SK-N-SH treated with all-trans-retinoic acid at 6 μM for 48 hours (cell line): ENCODE results near the gene SKI.

Source experiments
- ATAC-seq: fragments of 200-7000 bp; cut with Tn5 transposase; 3 replicates; pipeline ENCODE4 v1.9.1; 2020; ENCODE audit warnings: mild to moderate bottlenecking, moderate library complexity
- ARNTL ChIP-seq: fragments of 450-650 bp; formaldehyde crosslinking; IDR thresholded peaks from 2 replicates; pipeline ENCODE4 v1.5.0; 2020; ENCODE audit warnings: low read depth, mild to moderate bottlenecking, moderate library complexity, borderline replicate concordance
- BACH2 ChIP-seq: fragments of 250-450 bp; sonication (Bioruptor Pico); IDR thresholded peaks from 2 replicates; pipeline ENCODE4 v1.9.0; 2021; ENCODE audit warnings: mild to moderate bottlenecking, borderline replicate concordance
- CSDC2 ChIP-seq: fragments of 250-450 bp; sonication (Bioruptor Pico); IDR thresholded peaks from 2 replicates; pipeline ENCODE4 v1.5.0; 2020; ENCODE audit warnings: mild to moderate bottlenecking, moderate library complexity
- GLIS3 ChIP-seq: fragments of 250-450 bp; sonication (Bioruptor Pico); IDR thresholded peaks from 2 replicates; pipeline ENCODE4 v1.5.0; 2020; ENCODE audit warnings: mild to moderate bottlenecking, moderate library complexity
- ISL1 ChIP-seq: fragments of 250-450 bp; sonication (Bioruptor Pico); IDR thresholded peaks from 2 replicates; pipeline ENCODE4 v2.1.2; 2022; ENCODE audit warnings: mild to moderate bottlenecking, moderate library complexity
- OSR1 ChIP-seq: fragments of 250-450 bp; sonication (Bioruptor Pico); IDR thresholded peaks from 2 replicates; pipeline ENCODE4 v1.8.0; 2022; ENCODE audit warnings: moderate library complexity, mild to moderate bottlenecking, inconsistent platforms
- PPARA ChIP-seq: fragments of 250-450 bp; sonication (Bioruptor Pico); IDR thresholded peaks from 2 replicates; pipeline ENCODE4 v1.5.0; 2020; ENCODE audit warnings: mild to moderate bottlenecking, borderline replicate concordance
- RARB ChIP-seq: fragments of 250-450 bp; sonication (Bioruptor Pico); IDR thresholded peaks from 2 replicates; pipeline ENCODE4 v1.8.0; 2021; ENCODE audit warnings: mild to moderate bottlenecking, moderate library complexity
- SNAI2 ChIP-seq: fragments of 250-450 bp; sonication (Bioruptor Pico); IDR thresholded peaks from 2 replicates; pipeline ENCODE4 v1.5.0; 2020; ENCODE audit warnings: mild to moderate bottlenecking, moderate library complexity
- TCF4 ChIP-seq: fragments of 250-450 bp; sonication (Bioruptor Pico); IDR thresholded peaks from 2 replicates; pipeline ENCODE4 v1.8.0; 2021; ENCODE audit warnings: mild to moderate bottlenecking, moderate library complexity, borderline replicate concordance
- TOX ChIP-seq: fragments of 250-450 bp; sonication (Bioruptor Pico); IDR thresholded peaks from 2 replicates; pipeline ENCODE4 v1.8.0; 2021; ENCODE audit warnings: mild to moderate bottlenecking, moderate library complexity, borderline replicate concordance
- ZC3H10 ChIP-seq: fragments of 250-450 bp; sonication (Bioruptor Pico); IDR thresholded peaks from 2 replicates; pipeline ENCODE4 v1.5.1; 2021; ENCODE audit warnings: mild to moderate bottlenecking, moderate library complexity
- ZFP3 ChIP-seq: fragments of 250-450 bp; sonication (Bioruptor Pico); IDR thresholded peaks from 2 replicates; pipeline ENCODE4 v1.5.0; 2020; ENCODE audit warnings: mild to moderate bottlenecking, moderate library complexity
- ZFP30 ChIP-seq: fragments of 450-650 bp; formaldehyde crosslinking; IDR thresholded peaks from 2 replicates; pipeline ENCODE4 v1.5.0; 2022; ENCODE audit warnings: mild to moderate bottlenecking, moderate library complexity
- ZNF565 ChIP-seq: fragments of 450-650 bp; formaldehyde crosslinking; conservative IDR thresholded peaks from 2 replicates; pipeline ENCODE4 v1.5.0; 2020; ENCODE audit warnings: low read depth, mild to moderate bottlenecking, moderate library complexity
- ZNF70 ChIP-seq: fragments of 450-650 bp; formaldehyde crosslinking; IDR thresholded peaks from 2 replicates; pipeline ENCODE4 v1.5.0; 2020; ENCODE audit warnings: mild to moderate bottlenecking, moderate library complexity
- ZNF8 ChIP-seq: fragments of 450-650 bp; formaldehyde crosslinking; IDR thresholded peaks from 2 replicates; pipeline ENCODE4 v1.5.0; 2020; ENCODE audit warnings: mild to moderate bottlenecking, moderate library complexity
- TF ChIP-seq, protein P1 (sequence below): fragments of 250-450 bp; sonication (Bioruptor Pico); IDR thresholded peaks from 2 replicates; pipeline ENCODE4 v1.5.1; 2020; ENCODE audit warnings: low read depth, mild to moderate bottlenecking, moderate library complexity
- TF ChIP-seq, protein P2 (sequence below): fragments of 250-450 bp; sonication (Bioruptor Pico); IDR thresholded peaks from 2 replicates; pipeline ENCODE4 v1.5.0; 2020; ENCODE audit warnings: mild to moderate bottlenecking, moderate library complexity
- TF ChIP-seq, protein P3 (sequence below): fragments of 250-450 bp; sonication (Bioruptor Pico); IDR thresholded peaks from 2 replicates; pipeline ENCODE4 v1.8.0; 2021; ENCODE audit warnings: low read depth, mild to moderate bottlenecking, moderate library complexity, borderline replicate concordance
- TF ChIP-seq, protein P4 (sequence below): fragments of 250-450 bp; sonication (Bioruptor Pico); IDR thresholded peaks from 2 replicates; pipeline ENCODE4 v1.5.1; 2021; ENCODE audit warnings: mild to moderate bottlenecking, moderate library complexity

SKI gene

DNA sequence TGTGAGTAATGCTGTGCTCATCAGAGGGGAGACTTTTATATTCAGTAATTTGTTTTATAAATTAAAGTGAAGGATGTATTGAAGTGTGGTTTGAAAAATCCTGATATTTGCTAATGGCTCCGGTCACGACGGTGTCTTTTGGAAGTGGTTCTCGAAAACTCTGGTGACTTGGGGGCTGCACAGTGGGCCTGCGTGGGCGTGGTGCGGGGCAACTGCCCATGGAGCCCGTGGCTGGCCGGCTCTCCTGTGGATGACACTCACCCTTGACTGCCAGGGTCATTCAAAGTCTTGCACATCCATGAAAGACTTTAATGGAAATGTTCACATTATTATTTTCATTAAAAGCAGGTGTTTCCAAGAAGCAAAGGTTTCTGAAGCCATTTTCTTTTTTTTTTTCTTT lies 41.2 kb upstream of the SKI start:
- TF ChIP-seq GLIS3 (CRISPR knock-in tag), result no peak
- TF ChIP-seq ZNF8, result no peak
- TF ChIP-seq TOX (CRISPR knock-in tag), result no peak
- no peak for TF ChIP-seq ZC3H10 (CRISPR knock-in tag)
- no peak for TF ChIP-seq ARNTL (CRISPR knock-in tag)
- TF ChIP-seq ZNF70 (CRISPR knock-in tag), result no peak
- TF ChIP-seq BACH2 (CRISPR knock-in tag), result no peak
- no peak for TF ChIP-seq SNAI2 (CRISPR knock-in tag)
- TF ChIP-seq, protein P1, sequence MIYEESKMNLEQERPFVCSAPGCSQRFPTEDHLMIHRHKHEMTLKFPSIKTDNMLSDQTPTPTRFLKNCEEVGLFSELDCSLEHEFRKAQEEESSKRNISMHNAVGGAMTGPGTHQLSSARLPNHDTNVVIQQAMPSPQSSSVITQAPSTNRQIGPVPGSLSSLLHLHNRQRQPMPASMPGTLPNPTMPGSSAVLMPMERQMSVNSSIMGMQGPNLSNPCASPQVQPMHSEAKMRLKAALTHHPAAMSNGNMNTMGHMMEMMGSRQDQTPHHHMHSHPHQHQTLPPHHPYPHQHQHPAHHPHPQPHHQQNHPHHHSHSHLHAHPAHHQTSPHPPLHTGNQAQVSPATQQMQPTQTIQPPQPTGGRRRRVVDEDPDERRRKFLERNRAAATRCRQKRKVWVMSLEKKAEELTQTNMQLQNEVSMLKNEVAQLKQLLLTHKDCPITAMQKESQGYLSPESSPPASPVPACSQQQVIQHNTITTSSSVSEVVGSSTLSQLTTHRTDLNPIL, result no peak
- TF ChIP-seq, all 23 proteins: peak for 0
- ATAC-seq, result no peak

DNA sequence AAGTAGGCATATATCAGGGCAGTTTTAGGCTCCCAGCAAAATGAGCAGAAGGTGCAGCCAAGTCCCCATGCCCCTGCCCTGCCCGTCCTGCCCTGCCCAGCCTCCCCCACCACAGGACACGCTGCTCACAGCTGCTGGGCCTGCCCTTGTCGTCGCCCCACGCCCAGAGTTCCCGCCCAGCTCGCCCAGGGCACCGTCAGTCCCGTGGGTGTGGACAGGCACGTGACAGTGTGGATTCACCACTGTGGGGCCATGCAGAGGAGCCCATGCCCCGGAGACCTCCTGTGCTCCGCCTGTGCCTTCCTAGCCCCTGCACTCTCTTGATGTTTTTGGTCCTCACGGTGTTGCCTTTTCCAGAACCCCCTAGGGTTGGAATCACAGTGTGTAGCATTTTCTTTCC lies 40.5 kb upstream of the SKI start:
- ATAC-seq, result no peak
- TF ChIP-seq PPARA (CRISPR knock-in tag) (no peak), TOX (CRISPR knock-in tag) (no peak), TCF4 (CRISPR knock-in tag) (no peak), ISL1 (CRISPR knock-in tag) (no peak), OSR1 (no peak), ZFP3 (CRISPR knock-in tag) (no peak), ARNTL (CRISPR knock-in tag) (no peak), SNAI2 (CRISPR knock-in tag) (no peak), ZNF70 (CRISPR knock-in tag) (no peak), RARB (no peak), ZFP30 (CRISPR knock-in tag) (no peak), GLIS3 (CRISPR knock-in tag) (no peak), ZC3H10 (CRISPR knock-in tag) (no peak), CSDC2 (CRISPR knock-in tag) (no peak), BACH2 (CRISPR knock-in tag) (no peak), ZNF565 (CRISPR knock-in tag) (no peak), ZNF8 (no peak)
- TF ChIP-seq, protein P2, sequence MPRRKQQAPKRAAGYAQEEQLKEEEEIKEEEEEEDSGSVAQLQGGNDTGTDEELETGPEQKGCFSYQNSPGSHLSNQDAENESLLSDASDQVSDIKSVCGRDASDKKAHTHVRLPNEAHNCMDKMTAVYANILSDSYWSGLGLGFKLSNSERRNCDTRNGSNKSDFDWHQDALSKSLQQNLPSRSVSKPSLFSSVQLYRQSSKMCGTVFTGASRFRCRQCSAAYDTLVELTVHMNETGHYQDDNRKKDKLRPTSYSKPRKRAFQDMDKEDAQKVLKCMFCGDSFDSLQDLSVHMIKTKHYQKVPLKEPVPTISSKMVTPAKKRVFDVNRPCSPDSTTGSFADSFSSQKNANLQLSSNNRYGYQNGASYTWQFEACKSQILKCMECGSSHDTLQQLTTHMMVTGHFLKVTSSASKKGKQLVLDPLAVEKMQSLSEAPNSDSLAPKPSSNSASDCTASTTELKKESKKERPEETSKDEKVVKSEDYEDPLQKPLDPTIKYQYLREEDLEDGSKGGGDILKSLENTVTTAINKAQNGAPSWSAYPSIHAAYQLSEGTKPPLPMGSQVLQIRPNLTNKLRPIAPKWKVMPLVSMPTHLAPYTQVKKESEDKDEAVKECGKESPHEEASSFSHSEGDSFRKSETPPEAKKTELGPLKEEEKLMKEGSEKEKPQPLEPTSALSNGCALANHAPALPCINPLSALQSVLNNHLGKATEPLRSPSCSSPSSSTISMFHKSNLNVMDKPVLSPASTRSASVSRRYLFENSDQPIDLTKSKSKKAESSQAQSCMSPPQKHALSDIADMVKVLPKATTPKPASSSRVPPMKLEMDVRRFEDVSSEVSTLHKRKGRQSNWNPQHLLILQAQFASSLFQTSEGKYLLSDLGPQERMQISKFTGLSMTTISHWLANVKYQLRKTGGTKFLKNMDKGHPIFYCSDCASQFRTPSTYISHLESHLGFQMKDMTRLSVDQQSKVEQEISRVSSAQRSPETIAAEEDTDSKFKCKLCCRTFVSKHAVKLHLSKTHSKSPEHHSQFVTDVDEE (CRISPR knock-in tag), result no peak
- TF ChIP-seq, protein P3, sequence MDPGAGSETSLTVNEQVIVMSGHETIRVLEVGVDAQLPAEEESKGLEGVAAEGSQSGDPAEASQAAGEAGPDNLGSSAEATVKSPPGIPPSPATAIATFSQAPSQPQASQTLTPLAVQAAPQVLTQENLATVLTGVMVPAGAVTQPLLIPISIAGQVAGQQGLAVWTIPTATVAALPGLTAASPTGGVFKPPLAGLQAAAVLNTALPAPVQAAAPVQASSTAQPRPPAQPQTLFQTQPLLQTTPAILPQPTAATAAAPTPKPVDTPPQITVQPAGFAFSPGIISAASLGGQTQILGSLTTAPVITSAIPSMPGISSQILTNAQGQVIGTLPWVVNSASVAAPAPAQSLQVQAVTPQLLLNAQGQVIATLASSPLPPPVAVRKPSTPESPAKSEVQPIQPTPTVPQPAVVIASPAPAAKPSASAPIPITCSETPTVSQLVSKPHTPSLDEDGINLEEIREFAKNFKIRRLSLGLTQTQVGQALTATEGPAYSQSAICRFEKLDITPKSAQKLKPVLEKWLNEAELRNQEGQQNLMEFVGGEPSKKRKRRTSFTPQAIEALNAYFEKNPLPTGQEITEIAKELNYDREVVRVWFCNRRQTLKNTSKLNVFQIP (CRISPR knock-in tag), result no peak
- TF ChIP-seq, protein P4, sequence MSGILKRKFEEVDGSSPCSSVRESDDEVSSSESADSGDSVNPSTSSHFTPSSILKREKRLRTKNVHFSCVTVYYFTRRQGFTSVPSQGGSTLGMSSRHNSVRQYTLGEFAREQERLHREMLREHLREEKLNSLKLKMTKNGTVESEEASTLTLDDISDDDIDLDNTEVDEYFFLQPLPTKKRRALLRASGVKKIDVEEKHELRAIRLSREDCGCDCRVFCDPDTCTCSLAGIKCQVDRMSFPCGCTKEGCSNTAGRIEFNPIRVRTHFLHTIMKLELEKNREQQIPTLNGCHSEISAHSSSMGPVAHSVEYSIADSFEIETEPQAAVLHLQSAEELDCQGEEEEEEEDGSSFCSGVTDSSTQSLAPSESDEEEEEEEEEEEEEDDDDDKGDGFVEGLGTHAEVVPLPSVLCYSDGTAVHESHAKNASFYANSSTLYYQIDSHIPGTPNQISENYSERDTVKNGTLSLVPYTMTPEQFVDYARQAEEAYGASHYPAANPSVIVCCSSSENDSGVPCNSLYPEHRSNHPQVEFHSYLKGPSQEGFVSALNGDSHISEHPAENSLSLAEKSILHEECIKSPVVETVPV, result no peak

DNA sequence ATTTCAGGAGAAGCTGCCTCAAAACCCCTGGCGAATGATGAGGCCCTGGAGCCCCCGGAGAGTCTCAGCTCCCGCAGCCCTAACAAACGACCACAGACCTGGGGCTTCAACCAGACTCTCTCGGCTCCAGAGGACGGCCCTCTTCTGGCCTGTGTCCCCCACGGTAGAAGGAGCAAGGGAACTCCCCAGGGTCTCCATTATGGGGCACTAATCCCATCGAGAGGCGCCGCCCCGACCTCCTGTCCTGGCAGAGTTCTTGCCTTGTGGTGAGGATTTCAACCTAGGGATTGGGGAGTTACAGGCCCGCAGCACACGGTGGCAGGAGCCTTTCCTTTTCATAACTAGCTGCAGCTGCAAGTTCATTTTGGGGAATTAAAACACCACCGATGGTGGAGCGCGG lies 39.8 kb upstream of the SKI start:
- TF ChIP-seq ZNF8 (no peak), ISL1 (CRISPR knock-in tag) (no peak), BACH2 (CRISPR knock-in tag) (no peak), RARB (no peak)
- TF ChIP-seq, all 23 proteins: peak for 0
- no peak for ATAC-seq
